Kidney epithelial cell (primary cell): ENCODE measurements around the gene GPR78. TPM values are rescaled to one million over a fixed set of nuclear protein-coding genes. Genes with fewer than 3 reads are reported as not detected.
"Not testable (repeated sequence)": the region's sequence is repeated elsewhere in the genome, so short reads cannot be mapped to it uniquely, and the experiment has no call there.

Source experiments
- DNase-seq: peaks from one replicate; pipeline ENCODE4 v3.0.0-alpha.2; 2010; ENCODE audit warnings: low read depth
- H3K27me3 ChIP-seq: 2 replicates; pipeline ENCODE4 v1.6.0; 2011; ENCODE audit warnings: low read length; ENCODE audit not compliant: control insufficient read depth, insufficient read depth
- H3K36me3 ChIP-seq: 2 replicates; pipeline ENCODE4 v1.5.1; 2011; ENCODE audit warnings: low read length; ENCODE audit not compliant: control insufficient read depth, insufficient read depth
- H3K4me3 ChIP-seq: 2 replicates; pipeline ENCODE4 v1.5.1; 2011; ENCODE audit warnings: low read depth, mild to moderate bottlenecking, control low read depth, low read length
- CTCF ChIP-seq: IDR thresholded peaks from 2 replicates; pipeline ENCODE4 v1.5.1; 2011; ENCODE audit warnings: mild to moderate bottlenecking, moderate library complexity, low read length, control low read depth, inconsistent platforms; ENCODE audit not compliant: insufficient read depth, poor library complexity, severe bottlenecking
- total RNA-seq: library from RNA; depleted of rRNA; stranded (reverse); fragments of >200 nt; gene quantifications from 2 replicates; pipeline ENCODE4 v1.2.3, GENCODE V29; 2015

The GPR78 gene
- total RNA-seq, 1 donor from 2014 or later = not detected

GRCh38 chr4:8574796-8575370 is 5.3 kb upstream of the GPR78 start:
- TF ChIP-seq CTCF = no peak
- H3K36me3 ChIP-seq = no peaks in the 10 kb centered on the region
- H3K4me3 ChIP-seq = no peak overlapping the region
- DNase-seq = no peak
- peaks cover 16% of the 10 kb centered on the region for H3K27me3 ChIP-seq

GRCh38 chr4:8575457-8575856 is 4.7 kb upstream of the GPR78 start:
- no peak for DNase-seq
- no peak for TF ChIP-seq CTCF

GRCh38 chr4:8576591-8576990 is 3.6 kb upstream of the GPR78 start:
- H3K36me3 ChIP-seq, DNase-seq, H3K4me3 ChIP-seq: not testable (repeated sequence)
- peaks cover 31% of the 10 kb centered on the region for H3K27me3 ChIP-seq

More at GRCh38 chr4:8575457-8575856, 4.7 kb upstream of the GPR78 start:
- H3K27me3 ChIP-seq = peaks cover 20% of the 10 kb centered on the region
- H3K4me3 ChIP-seq = no peak overlapping the region
- H3K36me3 ChIP-seq = no peaks in the 10 kb centered on the region

GRCh38 chr4:8577046-8577445 is 3.1 kb upstream of the GPR78 start:
- no peak for TF ChIP-seq CTCF
- DNase-seq = no peak
- Histone ChIP-seq H3K27me3 (peaks cover 35% of the 10 kb centered on the region), H3K36me3 (no peaks in the 10 kb centered on the region), H3K4me3 (no peak overlapping the region)

- no peak for TF ChIP-seq CTCF
- Histone ChIP-seq H3K27me3 (peaks cover 41% of the 10 kb centered on the region), H3K36me3 (no peaks in the 10 kb centered on the region), H3K4me3 (no peak overlapping the region)
- no peak for DNase-seq
These were observed 2.2 kb upstream of the GPR78 start for GRCh38 chr4:8577972-8578371.

GRCh38 chr4:8578717-8579116 is 1.5 kb upstream of the GPR78 start:
- no peak for TF ChIP-seq CTCF
- Histone ChIP-seq H3K27me3 (peaks cover 41% of the 10 kb centered on the region), H3K36me3 (no peaks in the 10 kb centered on the region), H3K4me3 (no peak overlapping the region)
- DNase-seq = no peak
